NCI-H82 (cell line): ENCODE measurements around the gene DNAH9.
A peak's percentile ranks its signal among the peaks of the same experiment; 100 is the strongest.

Source experiments
- DNase-seq: peaks from one replicate; lab custom pipeline; 2025; lab: John Stamatoyannopoulos, UW

The DNAH9 gene

DNA sequence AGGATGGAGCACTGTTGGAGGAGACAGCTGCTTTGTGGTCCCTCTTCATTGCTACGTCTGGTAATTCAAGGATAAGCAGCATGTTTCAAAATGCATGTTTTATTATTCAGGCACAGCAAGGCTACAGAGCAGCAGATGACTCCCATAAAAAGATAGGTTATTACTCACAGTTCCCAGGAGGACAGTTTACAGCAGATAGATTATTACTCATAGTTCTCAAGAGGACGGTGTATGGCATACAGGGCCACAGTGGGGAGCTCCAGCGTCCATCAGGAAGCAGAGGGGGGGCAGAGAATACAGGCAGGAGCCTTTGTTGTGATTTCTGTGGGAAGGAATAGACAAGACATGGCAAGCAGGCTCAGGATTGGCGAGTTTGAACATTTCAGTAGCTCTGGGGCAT is 72.9 kb downstream of the DNAH9 start:
- DNase-seq = no peak

DNA sequence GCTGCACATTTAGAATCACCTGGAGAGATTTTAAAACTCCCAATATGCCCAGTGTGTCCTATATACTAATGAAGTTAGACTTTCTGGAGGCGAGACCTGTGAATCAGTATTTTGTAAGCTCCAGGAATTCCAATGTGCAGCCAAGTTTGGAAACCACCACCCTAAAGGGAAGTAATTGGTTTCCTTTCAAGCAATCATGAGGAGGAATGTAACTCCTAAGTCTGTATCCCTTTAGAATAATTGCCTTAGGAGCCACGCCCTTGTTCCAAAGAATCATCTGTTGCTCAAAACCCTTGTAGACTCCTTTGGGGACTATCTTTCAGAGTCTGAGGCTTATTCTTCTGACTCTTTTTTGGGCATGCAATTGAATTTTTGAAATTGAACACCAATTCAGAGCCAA is 84.4 kb downstream of the DNAH9 start:
- DNase-seq = no peak

DNA sequence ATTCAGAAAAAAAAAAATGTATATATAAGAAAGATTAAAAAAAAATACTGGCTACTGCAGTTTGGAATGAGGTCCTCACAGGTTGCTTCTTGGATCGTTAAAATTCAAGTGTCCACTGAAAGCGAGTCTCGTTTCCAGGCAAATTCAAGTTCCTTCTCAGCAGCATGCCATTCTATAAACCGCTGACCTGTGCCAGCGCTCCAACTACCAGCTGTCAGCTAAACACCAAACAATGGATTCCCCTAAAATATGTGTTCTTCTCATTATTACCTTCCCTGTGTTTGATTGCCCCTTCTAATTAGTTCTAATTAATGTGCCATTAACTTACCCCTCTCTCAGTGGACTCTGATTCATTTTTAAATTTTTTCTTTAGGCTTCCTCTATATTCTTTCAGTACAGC is 92.4 kb downstream of the DNAH9 start:
- DNase-seq = no peak

GRCh38 chr17:11692688-11693087 is 94.4 kb downstream of the DNAH9 start:
- no peak for DNase-seq

GRCh38 chr17:11693284-11693683 is 95.0 kb downstream of the DNAH9 start:
- DNase-seq = no peak

- DNase-seq = peak; percentile 26
Measured at GRCh38 chr17:11700668-11701067, 102.4 kb downstream of the DNAH9 start.

GRCh38 chr17:11701911-11702310 is 103.6 kb downstream of the DNAH9 start:
- no peak for DNase-seq

GRCh38 chr17:11704041-11704440 is 105.8 kb downstream of the DNAH9 start:
- no peak for DNase-seq

DNA sequence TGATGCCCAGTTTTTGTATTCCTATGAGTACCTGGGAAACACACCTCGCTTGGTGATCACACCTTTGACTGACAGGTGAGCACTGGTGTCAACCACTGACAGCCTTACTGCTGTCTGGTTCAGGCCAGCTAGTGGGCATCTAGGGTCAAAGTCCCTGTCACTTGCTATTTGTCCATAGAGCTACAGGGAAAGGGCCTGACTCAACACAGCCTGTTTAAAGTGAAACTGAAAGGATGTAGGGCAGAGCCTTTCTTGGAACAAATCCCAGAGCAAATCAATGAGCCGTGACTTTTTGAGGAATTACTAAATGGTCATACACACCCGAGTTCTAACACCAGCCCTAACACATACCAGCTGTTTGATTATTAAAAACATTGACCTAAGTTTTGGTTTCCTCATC is 106.8 kb downstream of the DNAH9 start:
- no peak for DNase-seq

- no peak for DNase-seq
Measured at GRCh38 chr17:11707586-11707985, 109.3 kb downstream of the DNAH9 start.

DNA sequence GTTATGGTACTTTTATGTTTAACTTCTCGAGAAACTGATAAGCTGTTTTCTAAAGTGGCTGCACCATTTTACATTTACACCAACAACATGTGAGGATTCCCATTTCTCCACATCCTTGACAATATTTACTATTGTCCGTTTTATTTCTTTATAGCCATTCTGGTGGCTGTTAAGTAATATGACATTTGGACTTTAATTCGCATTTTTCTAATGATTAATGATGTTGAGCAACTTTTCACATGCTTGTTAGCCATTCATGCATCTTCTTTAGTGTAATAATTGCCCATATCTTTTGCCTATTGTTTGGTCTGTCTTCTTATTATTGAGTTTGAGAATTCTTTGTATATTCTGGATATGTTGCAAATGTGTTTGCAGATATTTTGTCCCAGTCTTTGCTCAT is 114.2 kb downstream of the DNAH9 start:
- DNase-seq = no peak

DNA sequence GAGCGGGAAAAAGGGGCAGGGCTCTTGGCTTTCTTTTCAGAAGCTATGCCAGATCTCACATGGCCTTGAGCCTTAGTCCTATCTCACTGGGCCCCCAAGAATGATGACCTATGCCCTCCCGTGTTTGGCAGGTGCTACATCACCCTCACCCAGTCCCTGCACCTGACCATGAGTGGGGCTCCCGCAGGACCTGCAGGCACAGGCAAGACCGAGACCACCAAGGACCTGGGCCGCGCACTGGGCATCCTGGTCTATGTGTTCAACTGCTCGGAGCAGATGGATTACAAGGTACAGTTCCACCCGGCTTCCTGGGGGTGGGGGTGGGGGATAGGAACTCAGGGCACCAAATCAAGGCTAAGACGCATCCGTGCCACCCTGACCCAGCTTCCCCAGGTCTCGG is 120.9 kb downstream of the DNAH9 start:
- DNase-seq = no peak

- DNase-seq = no peak
Measured at GRCh38 chr17:11719856-11720255, 121.6 kb downstream of the DNAH9 start.

DNA sequence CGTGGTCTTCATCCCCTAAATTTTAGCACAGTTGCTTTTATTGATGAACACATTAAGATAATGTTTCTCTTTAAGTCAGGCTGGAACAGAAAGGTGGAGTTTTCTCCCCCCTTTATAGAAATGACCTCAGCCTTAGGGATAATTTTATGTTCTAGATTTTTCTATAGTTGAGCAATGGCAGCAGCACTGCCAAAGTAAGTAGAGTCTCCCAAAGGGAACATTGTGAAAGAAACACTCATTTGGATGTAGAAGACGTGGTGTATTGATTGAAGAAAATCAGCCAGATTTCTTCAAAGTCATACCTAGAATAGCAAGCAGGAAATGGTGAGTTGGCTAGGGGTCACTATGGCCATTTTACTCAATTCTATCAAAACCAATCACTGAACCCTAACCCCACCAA is 122.5 kb downstream of the DNAH9 start:
- DNase-seq = no peak

DNA sequence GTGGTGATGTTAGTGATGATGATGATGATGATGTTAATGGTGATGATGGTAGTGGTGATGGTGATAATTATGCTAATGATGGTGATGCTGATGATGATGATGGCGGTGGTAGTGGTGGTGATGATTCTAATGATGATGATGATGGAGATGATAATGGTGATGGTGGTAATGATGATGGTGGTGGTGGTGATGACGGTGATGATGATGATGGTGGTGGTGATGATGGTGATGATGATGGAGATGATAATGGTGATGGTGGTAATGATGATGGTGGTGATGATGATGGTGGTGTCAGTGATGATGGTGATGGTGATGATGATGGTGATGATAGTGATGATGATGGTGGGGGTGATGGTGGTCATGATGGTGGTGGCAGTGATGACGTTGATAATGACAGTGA is 132.5 kb downstream of the DNAH9 start:
- DNase-seq = no peak

GRCh38 chr17:11736613-11737312 is 138.5 kb downstream of the DNAH9 start:
- DNase-seq = no peak

GRCh38 chr17:11737313-11737679 is 139.0 kb downstream of the DNAH9 start:
- DNase-seq = no peak

GRCh38 chr17:11738151-11738550 is 139.9 kb downstream of the DNAH9 start:
- no peak for DNase-seq

GRCh38 chr17:11739351-11739750 is 141.1 kb downstream of the DNAH9 start:
- no peak for DNase-seq

GRCh38 chr17:11739848-11740247 is 141.6 kb downstream of the DNAH9 start:
- no peak for DNase-seq

- peak; percentile 83 for DNase-seq
Measured at GRCh38 chr17:11742886-11743285, 144.6 kb downstream of the DNAH9 start.

DNA sequence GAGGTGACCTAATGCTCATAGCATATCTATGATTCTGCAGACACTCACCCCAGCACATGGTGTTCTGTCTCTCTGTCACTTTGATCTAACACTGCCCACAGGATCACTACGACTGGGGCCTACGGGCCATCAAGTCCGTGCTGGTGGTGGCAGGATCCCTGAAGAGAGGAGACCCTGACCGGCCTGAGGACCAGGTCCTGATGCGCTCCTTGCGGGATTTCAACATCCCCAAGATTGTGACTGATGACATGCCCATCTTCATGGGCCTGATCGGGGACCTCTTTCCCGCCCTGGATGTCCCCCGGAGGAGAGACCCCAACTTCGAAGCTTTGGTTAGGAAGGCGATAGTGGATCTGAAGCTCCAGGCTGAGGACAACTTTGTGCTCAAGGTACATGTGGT is 146.4 kb downstream of the DNAH9 start:
- DNase-seq = no peak

DNA sequence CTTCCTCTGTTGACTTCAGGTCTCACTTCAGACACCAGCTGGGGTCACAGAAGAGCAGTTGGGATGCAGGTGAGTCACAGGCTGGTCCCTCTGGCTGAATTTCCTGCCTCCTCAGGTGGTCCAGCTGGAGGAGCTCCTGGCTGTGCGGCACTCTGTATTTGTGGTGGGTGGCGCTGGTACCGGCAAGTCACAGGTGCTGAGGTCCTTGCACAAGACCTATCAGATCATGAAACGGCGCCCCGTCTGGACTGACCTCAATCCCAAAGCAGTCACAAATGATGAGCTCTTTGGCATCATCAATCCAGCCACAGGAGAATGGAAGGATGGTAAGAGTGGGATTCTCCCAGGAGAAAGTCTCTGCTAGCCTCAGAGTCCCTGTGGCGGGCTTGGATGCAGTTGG is 149.2 kb downstream of the DNAH9 start:
- no peak for DNase-seq

DNA sequence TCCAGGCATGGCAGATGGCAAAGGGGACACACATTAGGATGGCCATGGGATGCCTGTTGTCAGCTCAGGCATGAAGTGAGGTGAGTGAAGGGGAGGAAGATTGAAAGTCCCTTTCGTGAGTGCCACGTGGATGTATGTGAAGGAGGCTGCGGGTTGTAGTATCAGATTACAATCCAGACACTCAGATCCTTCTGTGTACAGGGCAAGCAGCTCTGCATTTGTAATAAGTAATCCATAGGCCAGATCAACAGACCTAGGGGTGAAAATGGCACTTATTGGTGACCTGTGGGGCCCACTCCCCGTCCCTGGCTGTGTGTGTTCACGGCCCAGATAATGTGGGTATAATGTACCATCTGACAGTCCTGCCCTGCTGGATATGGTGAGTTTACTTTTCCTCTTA is 159.5 kb downstream of the DNAH9 start:
- no peak for DNase-seq

GRCh38 chr17:11768106-11768505 is 169.8 kb downstream of the DNAH9 start:
- DNase-seq = no peak
